HG03575 (cell line): ENCODE data around the gene KLRF1.
"Not testable (repeated sequence)": the region's sequence is repeated elsewhere in the genome, so short reads cannot be mapped to it uniquely, and the experiment has no call there.

Experiments
- ATAC-seq: cut with Tn5 transposase; IDR thresholded peaks from one replicate; pipeline ENCODE4 v1.9.1; 2021; ENCODE audit not compliant: unreplicated experiment, insufficient number of reproducible peaks, low FRiP score; ENCODE audit errors: extremely low read depth

The KLRF1 gene

DNA sequence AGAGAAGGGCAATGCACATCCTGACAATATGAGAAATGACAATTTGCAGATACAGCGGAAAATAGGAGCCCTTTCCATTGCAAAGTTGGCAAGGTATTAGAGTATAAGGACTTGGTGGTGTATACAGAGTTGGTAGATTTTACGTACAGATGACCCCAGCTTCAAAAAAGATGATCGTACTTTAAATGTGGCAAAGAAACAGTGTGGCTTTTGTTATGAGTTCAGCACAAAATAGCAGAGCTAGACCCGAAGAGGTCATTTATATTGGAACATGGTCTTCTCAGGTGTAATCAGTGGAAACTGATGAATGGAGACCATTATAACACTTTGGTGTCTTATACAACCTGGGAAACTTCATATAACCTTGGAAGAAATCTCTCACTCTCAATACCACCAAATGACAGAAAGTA, 39.6 kb downstream of the KLRF1 start:
- no peak for ATAC-seq

DNA sequence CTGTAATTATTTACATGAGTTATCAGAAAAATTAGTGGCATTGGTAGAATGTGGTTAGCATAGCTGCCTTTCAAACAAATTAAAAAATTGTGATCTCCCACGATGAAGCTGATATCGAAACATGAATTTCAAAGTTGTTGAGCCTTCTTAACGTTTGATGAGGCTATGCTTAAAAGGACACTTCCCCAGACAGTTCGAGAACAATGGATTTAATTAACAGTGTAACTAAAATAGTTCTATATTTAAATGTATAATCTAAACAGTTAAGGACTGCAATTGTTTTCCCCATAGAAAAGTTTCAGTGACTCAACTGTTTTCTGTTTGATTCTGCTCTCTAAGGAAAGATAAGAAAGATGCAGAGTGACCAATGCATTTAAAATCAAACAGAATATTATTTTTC, 40.2 kb downstream of the KLRF1 start:
- ATAC-seq = no peak

DNA sequence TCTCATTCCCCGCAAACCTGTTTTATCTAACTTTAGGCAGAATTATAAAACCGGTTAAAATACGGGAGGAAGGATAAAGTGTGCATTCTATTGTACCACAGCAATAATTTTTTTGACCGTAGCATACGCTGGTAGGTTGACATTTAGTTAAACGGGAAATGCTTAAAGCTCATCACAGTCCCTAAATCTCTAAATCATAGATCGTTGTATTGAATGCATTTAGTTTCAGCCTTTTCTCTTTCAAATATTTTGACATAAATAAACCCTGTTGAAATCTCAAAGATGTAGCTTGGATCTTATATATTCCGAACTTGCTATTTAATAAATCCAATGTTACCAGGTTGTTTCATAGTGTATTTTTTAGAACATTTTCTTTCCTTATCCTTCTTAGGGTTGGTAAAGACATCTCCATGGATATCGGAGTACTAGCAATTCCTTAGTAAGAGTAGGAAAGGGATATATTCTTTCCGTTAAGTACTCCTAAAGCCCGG, 41.1 kb downstream of the KLRF1 start:
- no peak for ATAC-seq

DNA sequence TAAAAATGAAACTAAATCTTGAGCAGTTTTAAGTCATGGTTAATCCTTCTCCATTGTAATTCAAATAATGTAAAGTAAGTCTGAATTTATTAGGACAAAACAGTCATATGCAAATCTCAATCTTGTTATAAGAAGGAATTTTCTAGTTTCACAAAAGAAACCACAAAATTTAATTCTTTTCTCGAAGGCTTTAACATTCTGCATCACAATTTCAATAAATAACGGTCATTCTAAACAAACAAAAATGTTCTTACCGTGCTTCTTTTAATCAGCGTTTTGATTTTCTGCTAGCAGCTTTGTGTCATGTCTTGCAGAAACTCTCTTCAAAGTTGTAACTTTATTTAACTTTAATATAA, 41.6 kb downstream of the KLRF1 start:
- no peak for ATAC-seq

DNA sequence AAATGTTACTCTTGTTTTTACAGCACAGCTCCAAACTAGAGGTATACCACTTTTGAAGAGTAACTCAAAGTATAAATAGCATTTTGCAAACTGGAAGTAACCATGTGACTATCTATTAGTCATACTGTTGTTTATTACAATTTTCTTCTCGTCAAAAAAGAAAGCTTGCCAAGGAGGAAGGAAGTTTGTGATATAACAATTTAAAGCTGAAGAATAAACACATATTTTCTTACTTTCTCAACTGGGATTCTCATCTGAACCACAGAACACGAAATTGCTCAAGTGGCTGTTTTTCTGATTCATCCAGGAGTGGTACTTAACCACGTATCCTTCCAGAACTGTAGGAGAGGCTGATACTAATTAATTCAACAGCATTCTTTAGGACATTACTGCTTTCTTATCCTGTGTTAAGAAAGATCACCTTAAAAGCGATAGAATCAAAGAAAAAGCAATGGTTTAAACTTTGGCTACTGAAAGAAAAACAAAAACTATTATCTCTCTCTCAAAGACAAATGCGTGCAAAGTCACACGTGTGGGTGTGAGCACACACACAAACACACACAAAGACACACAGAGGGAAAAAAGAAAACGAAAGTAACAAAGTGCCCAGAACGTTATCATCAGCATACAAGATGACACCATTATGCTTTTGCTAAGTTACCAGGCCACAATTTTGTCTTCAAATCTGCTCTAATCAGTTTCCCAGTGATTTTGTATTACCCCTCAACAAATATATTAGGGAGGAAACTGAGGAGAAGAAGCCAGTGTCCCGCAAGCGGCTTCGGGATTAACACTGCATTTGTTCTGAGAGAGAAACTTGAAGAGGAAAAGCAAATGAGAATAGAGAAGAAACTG, 42.3 kb downstream of the KLRF1 start, which contains the start of gene CLEC2B:
Gene CLEC2B, minus strand, starts transcription at position 48 of the 855 bp plus-strand sequence.
- no peak for ATAC-seq

DNA sequence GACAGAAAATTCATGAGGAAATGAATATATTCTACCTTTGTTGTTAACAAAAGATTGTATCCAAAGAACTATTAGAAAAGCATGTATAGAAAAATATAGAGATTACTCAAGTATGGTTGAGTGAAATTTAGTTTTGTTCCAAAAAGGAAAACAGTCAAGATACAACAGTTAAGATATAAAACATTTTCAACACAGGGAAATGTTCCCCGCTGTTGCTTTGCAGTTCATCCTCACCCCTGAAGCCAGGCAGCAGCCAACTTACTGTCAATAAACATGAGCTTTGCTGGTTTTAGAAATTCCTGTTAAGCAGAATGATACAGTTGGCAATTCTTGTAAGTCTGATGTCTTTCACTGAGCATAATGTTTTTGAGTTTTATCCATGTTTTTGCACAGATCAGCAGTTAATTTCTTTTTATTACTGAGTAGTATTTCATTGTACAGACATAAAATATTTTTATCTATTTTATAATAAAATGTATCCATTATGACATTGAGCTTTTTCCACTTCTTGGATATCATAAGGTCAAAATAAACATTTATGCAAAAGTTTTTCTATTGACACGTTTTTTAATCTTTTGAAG, 43.1 kb downstream of the KLRF1 start:
- no peak for ATAC-seq

DNA sequence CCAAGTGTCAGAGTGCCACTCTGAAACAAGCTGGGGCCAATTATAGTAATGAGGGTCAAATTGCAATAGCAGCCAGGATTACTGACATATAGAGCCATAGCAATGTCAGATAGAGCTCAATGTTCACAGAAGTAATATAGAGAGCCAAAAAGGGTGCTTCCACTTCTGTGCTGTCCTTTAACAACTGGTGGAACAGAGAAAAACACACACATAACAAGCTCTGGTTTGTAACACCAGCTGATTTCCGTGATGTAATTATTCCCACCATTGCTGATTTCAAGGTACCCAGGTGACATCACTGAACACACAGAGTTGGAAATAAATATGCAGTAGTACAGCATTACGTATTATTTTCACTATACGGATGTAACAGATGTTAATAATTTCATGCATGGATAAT, 44.9 kb downstream of the KLRF1 start:
- ATAC-seq = no peak

DNA sequence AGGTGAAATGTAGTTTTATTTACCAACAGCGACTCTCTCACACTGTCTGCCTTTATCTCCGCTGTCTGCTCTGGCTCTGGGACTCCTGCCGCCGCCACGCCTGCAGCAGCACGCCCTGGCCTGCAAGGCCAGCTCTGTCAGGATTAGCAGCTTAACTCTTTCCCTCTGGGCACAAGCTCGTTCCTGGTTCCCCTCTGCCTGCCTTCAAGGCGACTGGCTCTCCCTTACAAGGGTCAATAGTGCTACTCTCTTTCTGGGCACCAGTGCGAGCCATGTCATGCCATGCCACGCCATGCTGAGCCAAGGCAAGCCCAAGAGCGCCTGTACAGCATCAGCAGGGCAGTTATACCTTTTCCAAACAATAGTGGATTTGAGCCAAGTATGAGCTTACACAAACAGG, 45.5 kb downstream of the KLRF1 start:
- no peak for ATAC-seq

DNA sequence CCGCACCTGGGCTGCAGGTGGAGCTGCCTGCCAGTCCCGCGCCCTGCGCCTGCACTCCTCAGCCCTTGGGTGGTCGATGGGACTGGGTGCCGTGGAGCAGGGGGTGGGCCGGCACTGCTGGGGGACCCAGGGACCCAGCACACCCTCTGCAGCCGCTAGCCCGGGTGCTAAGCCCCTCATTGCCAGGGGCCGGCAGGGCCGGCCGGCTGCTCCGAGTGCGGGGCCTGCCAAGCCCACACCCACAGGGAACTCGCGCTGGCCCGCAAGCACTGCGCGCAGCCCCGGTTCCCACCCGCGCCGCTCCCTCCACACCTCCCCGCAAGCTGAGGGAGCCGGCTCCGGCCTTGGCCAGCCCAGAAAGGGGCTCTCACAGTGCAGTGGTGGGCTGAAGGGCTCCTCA, 48.8 kb downstream of the KLRF1 start:
- not testable (repeated sequence) for ATAC-seq

DNA sequence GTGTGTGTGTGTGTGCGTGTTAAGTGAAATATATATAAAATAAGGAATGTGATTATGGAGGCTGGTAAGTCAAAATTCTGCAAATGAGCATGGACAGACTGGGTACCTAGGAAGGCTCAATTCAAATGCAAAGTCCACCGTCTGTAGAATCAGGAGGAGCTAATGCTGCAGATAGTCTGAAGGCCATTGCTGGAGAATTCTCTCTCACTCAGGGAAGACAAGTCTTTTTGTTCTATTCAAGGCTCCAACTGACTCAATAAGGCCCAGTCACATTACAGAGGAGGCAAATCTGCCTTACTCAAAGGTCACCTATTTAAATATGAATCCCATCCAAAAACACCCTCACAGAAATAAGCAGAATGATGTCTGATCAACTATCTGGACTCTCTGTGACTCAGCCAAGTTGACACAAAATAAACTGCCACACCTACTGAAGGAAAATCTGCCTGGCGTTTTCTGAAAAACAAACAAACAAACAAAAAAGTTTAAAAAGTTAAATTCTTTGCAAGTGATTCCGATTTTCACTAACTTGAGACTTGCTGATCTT, 53.3 kb downstream of the KLRF1 start:
- ATAC-seq = no peak

DNA sequence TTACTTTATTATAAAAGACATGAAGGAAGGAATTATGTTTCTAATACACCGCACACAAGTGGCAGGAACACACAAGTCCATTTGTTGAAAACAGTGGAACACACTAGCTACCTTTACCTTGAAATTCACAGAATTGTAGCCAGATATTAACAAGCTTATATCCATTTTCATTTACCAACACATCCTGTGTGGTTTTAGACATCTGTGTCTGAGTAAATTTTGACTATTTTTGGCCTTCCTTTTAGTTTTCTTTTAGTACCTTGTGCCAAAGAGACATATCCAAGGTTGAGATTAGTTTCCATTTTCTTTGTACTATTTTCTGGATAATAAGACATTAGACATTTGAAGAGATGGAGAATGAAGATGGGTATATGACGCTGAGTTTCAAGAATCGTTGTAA, 54.0 kb downstream of the KLRF1 start, which contains the start of gene KLRF2:
Gene KLRF2, plus strand, starts transcription at position 244 of the 400 bp plus-strand sequence. Its CDS starts 107 bp downstream, at position 351.
- ATAC-seq = no peak

DNA sequence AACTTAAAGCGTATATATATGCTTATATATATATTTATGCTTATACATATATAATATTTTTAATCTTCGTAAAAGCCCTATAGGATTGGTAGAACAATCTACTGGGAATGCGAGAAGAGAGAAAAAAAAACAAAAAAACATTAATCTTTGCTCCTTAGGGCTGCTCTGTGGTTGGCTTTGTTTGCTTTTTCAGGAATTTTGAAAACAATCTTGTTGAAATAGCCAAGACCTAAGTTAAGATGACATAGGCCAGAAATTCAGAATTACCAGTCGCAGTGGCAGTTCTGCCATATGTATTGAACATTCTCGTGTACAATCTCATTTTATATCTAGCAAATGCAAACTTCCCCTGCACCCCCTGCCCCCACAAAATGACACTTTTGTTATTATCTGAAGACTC, 54.7 kb downstream of the KLRF1 start:
- no peak for ATAC-seq

DNA sequence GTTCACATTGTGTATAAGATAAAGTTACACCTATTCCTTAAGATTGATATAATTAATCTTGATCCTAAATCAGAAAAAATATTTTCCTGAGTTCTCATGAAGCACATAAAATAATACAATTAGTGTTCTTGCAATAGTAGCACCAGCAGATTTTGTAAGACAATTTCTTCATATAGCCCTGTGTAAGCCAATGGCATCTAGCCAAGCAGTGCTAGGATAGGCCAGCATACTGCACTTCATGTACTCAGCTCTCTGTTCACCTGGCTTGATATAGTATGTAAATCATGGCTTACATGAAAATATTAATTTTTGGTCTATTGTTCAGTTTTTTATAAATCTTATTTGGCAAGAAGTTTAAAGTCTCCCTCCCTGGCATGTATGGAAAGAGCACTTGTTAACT, 55.9 kb downstream of the KLRF1 start:
- ATAC-seq = no peak

DNA sequence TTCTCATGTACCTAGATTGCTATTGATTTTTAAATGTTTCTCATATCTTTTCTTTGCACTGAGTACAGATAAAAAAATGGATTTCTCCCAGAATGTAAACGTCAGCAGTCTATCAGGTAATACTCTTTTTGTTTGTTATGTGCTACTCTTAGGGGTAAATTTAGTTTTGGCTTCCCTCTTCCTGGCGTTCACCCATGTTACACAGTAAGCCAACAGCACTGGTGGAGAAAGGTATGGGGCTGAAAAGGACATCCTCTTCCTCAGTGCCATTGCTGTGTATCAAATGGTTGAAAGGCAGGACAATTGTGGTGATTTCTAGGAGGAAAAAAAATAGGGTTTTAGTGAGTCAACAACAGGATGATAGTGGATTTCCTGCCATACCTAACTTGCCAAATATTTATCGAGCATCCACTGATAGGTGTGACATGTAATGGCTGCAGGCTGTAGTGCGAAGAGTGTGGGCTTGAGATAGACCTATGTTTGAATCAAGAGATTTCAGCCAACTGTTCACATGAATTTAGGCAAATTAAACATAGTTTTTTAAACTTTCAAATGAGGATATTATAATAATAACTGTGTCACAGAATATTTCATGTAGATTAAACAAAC, 61.5 kb downstream of the KLRF1 start:
- no peak for ATAC-seq
